GM21737 (cell line): ENCODE results near the gene HINT2.
A peak's percentile ranks its signal among the peaks of the same experiment; 100 is the strongest.

Experiments used
- ATAC-seq: cut with Tn5 transposase; IDR thresholded peaks from one replicate; pipeline ENCODE4 v1.9.1; 2021; ENCODE audit warnings: mild to moderate bottlenecking, moderate library complexity; ENCODE audit not compliant: unreplicated experiment

Gene HINT2

DNA sequence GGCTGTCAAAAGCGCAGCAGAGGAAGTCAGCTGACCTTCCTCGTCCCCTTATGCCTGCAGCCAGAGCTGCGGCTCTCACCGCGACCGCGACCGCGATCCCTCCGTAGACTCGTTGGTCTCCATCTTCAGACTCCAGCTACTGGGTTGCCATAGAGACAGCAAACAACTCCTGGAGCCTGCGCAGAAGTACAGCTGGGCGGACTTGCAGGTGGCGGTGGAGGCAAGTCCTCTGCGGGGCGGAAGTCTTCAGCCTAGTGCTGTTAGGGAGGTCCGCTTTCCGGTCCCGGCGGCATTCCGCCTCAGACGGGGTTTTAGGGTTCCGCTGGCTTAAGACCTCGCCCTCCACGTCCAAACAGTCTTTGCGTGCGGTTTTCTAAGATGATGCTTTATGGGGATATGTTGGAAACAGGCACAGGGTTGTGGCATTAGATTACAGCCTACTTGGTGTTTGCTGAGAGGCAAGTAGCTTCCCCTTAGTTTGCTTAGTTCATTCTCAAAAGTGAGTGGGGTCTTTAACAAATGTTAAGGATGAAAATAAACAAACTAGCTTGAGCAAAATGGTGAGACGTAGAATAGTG is 2.7 kb downstream of the HINT2 start, which contains the start of gene SPAG8:
TSS of gene SPAG8 (minus strand) at position 238 of the 578 bp plus-strand sequence. CDS start at position 123, 115 bp downstream.
- peak; percentile 54 for ATAC-seq

DNA sequence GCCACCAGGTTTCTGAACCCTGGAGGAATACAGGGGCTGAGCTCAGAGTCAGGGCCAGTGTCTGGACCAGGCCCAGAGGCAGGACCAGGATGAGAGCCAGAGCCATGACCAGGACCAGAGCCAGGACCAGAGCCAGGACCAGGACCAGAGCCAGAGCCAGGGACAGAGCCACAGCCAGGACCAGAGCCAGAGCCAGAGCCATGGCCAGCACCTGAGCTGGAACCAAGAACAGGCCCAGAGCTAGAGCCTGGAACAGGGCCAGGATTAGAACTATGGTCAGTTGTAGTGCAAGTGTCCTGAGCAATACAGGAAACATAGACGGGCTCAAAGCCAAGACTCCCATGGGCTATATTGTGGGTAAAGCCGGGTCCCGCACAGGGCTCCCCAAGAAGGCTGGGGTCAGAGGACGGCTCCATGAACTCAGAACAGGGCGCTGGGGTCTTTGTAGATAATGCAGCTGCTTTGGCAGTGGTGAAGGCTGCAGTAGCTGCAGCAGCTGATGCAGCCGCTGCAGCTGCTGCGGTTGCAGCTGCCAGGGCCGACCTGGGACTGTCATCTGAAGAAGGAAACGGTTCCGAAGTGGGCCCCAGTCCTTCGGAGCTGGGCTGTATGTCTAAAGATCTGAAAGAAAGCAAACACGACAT is 3.3 kb downstream of the HINT2 start:
- ATAC-seq = no peak

- ATAC-seq = no peak
Observed at GRCh38 chr9:35810122-35810521, 4.7 kb downstream of the HINT2 start.

DNA sequence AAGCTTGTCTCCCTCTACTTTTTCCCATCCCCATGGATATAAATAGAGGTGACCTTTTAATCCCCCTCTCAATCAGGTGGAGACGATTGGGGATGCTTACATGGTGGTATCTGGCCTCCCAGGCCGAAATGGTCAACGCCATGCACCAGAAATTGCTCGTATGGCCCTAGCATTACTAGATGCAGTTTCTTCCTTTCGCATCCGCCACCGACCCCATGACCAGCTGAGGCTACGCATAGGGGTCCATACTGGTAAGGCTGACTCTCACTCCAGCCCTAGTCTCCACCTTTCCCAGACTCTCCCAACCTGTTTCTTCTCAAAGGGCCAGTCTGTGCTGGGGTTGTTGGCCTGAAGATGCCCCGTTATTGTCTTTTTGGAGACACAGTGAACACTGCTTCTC is 6.4 kb downstream of the HINT2 start:
- ATAC-seq = no peak

DNA sequence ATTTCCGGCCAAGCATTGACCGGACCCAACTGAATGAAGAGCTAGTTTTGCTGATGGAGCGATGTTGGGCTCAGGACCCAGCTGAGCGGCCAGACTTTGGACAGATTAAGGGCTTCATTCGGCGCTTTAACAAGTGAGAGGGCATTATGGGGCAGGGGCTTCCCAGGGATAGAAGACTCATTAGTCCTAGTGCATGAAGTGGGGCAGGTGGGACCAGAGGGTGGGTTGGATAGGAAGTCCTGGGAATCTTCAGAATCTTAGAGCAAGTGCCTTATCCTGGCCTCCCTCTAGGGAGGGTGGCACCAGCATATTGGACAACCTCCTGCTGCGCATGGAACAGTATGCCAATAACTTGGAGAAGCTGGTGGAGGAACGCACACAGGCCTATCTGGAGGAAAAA is 8.7 kb downstream of the HINT2 start:
- no peak for ATAC-seq

GRCh38 chr9:35801328-35802128 is 13.3 kb downstream of the HINT2 start:
- no peak for ATAC-seq

DNA sequence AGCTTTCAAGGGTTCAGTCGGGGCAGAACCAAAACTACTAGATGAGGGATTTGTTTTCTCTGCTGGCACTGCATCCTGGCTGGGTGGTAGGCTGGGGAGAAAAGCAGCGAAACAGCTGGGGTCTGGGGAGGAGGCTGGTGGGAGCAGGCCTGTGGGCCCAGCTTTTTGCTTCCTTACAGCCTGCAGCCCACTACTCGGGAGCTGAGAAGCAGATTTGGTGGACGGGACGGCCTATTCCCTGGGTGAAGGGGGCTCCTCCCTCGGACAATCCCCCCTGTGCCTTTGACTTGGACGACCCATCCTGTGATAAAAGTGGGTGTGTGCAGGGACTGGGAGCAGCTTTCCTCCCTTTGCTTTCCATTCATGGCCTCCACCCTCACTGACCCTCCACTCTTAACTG is 14.3 kb downstream of the HINT2 start:
- ATAC-seq = no peak

DNA sequence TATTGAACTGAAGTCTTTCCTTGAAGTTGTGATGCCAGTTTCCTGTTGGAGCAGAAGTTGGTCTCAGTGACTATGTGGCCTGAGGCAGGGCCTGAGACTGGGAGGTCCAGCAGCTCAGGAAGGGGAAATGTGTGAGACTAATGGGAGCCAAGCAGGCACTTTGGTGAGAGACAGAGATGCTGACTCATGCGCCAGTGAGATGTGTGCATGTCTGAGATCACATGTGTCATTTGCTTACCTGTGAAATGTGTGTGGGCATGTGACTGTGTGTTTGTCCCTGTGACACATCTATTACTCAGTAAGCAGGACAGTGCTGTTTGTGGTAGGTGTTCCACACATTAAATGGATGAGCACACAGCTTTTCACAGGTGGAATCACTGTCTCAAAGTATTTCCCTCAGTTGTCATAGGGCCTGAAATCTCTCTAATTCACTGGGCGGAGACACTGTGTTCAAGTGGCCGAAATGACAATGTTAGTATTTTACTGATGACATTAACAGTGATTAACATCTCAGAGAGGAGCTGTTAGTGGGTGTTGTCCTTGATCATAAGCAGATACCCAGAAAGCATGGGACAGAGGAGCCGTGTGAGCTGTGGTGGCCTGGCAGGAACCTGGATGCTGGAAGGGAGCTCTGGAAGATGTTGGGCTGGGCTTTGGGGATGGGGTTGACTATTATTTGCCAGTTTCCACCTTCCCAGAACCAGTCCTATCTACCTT is 16.0 kb downstream of the HINT2 start:
- ATAC-seq = no peak

DNA sequence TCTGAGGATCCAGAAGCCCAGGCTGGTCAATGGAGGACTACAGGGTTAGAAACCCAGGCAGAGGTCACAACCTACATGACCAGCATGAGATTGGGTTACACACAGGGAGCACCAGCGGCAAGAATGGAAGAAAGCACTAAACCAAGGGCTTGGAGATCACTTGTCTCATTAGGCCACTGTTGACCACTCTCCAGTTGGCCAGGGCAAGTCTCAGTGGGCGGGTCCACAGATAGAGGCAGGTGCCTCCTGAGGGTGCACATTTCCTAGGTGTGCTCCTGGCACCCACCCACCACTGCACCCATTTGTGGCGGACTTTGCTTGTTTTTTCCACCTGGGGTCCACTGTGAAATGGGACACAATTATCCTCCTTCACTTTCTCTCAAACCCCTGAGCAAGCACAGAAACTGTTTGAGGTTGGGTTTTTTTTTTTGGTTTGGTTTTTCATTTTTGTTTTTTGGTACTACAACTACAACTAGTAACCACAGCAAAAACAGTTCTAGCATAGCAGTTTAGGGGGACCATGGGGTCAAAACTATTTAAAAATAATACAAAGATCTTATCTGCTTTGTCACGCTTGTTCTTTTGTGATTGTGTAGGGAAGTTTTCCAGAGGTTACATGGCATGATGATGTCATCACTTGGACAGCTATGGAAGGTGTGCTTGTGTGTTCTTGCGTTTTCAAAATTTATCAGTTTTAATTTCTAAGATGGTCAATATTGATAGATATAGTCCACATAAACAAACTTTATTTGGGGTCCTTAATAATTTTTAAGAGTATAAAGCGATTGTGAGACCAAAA is 17.3 kb downstream of the HINT2 start:
- ATAC-seq = no peak

- ATAC-seq = no peak
Observed at GRCh38 chr9:35795695-35796094, 19.1 kb downstream of the HINT2 start.

- ATAC-seq = no peak
Observed at GRCh38 chr9:35793461-35793860, 21.4 kb downstream of the HINT2 start.

- no peak for ATAC-seq
Observed at GRCh38 chr9:35792826-35793225, 22.0 kb downstream of the HINT2 start.

GRCh38 chr9:35792024-35792813 is 22.6 kb downstream of the HINT2 start:
- no peak for ATAC-seq

GRCh38 chr9:35791297-35791921 is 23.4 kb downstream of the HINT2 start, which contains the start of gene NPR2:
Gene NPR2 (plus strand): TSS chr9:35791591. CDS start chr9:35792409, 818 bp downstream.
- no peak for ATAC-seq

DNA sequence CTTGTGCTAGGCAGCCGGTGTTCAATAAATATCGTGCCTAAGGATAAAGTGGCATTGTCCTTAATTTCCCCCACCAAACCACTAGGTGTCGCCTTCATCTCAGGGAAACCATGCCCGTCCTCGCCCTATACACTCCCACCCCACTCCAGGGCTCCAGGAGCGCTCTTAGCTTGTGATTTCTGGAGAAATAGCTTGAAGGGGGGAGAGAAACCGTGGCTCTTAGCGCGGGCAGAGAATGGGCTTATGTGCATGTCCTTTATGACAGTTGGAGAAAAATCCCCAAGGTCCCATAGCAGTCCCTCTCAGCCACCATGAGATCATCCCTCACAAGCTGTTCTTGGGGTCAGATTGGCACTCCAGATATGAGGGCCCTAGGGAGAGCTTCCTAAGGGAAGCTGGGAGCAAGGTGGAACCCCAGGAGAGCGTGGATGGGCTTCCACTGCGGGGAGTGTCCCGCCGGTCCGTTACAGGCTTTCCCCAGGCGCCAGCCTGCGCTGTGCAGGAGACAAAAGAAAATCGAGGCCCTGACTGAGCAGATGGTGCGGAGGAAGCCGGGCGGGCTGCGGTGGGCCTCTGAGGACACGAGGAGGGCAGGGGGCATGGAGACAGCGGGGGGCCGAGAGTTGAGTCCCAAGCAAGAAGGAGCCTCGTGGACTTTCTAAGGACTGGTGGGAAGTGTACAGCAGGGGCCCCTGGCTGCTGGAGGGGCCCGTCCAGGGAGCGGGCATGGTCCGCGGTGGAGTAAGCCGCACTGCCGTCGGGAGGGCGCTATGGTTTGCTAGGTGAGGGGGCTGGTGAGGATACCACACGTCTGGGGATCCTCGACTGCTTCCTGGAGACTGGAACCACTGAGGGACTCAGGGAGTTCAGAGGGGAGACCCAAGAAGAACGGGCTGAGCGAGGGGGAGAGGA is 24.2 kb downstream of the HINT2 start:
- no peak for ATAC-seq

DNA sequence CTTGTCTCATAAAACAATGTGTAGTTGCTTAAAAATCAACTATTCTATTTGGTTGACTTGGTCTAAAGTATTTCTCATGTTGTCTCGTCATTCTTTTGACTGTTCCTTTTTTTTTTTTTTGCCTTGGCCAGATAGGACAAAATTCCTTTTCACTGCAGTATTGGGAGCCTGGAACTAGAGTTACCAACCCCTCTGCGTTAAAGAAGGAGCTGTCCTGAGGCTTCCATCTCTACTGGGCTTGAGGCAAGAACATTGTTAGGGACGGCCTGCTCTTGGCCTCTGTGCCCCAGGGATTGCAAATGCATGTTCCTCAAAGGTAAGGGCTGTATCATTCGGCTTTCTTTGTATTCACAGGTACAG is 24.8 kb downstream of the HINT2 start:
- no peak for ATAC-seq

DNA sequence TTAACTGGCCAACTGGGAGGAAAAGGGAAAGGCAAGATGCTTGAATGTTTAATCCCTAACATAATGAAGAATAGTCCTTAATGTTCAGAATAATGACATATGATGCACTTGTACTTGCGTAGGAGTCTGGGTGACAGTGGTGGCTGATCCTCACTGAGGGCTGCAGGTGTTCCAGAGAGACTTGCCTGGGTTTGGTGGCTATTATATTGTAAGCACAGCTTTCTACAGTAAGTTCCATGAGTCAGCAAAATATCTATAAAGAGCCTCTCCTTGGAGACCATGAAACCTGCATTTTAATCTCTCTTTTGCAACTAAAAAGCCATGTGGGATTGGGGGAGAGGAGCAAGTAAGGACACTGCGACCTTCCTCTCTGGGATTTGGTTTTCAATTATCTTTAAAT is 25.3 kb downstream of the HINT2 start:
- no peak for ATAC-seq

DNA sequence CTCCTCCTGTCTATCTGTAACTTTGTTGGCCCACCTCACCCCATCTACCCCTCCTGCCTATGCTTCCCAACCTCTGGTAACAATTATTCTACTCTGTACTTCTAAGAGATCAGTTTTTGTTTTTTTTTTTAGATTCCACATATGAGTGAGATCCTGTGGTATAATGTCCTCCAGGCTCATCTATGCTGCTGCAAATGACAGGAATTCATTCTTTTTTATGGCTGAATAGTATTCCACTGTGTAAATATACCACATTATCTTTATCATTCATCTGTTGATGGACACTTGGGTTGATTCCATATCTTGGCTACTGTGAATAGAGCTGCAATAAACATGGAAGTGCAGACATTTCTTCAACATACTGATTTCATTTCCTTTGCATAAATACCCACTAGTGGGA is 31.4 kb downstream of the HINT2 start:
- no peak for ATAC-seq
